Kidney tubule cell (primary cell): Measurements from ENCODE around the gene CORO2A.
A peak's percentile ranks its signal among the peaks of the same experiment; 100 is the strongest.

Experiments
- DNase-seq: peaks from one replicate; pipeline ENCODE4 v3.0.0-alpha.2; 2018; ENCODE audit warnings: low spot score

The CORO2A gene

GRCh38 chr9:98219364-98219716 is 26.9 kb upstream of the CORO2A start:
- DNase-seq, result no peak

GRCh38 chr9:98218562-98219363 is 26.3 kb upstream of the CORO2A start:
- DNase-seq, result no peak

DNA sequence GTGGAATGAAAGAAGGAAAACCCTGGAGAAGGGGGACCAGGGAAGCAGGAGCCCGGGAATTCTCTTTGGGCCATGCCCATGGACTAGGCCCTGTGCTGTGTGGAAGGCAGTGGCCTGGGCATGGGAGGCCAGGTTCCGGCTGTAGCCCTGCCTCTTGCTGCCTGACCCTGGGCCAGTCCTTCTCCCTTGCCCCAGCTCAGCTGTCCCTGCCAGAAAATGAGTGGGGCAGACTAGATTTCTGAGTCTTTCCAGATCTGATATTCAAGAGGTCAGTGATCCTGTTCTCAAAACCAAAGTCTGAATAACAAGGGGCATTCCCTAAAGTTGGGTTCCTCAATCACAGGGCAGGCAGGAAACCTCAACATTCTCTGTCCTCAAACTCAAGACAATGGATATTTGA is 24.8 kb upstream of the CORO2A start:
- no peak for DNase-seq

DNA sequence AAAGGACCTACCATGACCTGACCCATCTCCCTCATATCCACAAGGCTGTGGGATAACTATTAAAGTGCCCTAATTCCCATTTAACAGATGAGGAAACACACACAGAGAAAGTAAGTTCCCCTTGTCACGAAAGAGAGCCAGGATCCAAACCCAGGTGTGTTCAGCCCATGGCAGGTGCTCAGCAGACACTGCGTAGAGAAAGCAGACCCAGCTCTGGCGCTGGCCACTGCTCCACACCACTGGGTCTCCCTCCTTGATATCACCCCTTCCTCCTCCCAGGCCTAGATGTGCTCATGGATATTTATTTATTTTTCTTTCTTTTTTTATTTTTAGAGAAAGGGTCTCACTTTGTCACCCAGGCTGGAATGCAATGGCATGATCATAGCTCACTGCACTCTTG is 24.0 kb upstream of the CORO2A start:
- no peak for DNase-seq

- no peak for DNase-seq
Observed at GRCh38 chr9:98215821-98216220, 23.4 kb upstream of the CORO2A start.

DNA sequence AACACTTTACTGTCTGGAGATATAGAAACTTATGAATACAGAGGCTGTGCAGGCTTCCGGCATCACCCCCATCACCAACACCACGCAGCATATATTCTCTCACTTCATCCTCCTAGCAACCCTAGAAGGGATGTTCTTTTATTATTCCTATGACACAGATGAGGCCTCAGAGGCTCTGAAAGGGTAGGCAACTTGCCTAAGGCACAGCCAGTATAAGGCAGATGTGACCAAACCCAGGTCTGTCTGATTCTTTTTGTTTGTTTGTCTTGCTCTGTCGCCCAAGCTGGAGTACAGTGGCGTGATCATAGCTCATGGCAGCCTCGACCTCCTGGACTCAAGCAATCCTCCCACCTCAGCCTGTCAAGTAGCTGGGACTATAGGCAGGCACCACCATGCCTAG is 22.8 kb upstream of the CORO2A start:
- DNase-seq, result peak; percentile 56

- DNase-seq, result no peak
Observed at GRCh38 chr9:98214811-98215210, 22.4 kb upstream of the CORO2A start.

- DNase-seq, result no peak
Observed at GRCh38 chr9:98211260-98211659, 18.8 kb upstream of the CORO2A start.

DNA sequence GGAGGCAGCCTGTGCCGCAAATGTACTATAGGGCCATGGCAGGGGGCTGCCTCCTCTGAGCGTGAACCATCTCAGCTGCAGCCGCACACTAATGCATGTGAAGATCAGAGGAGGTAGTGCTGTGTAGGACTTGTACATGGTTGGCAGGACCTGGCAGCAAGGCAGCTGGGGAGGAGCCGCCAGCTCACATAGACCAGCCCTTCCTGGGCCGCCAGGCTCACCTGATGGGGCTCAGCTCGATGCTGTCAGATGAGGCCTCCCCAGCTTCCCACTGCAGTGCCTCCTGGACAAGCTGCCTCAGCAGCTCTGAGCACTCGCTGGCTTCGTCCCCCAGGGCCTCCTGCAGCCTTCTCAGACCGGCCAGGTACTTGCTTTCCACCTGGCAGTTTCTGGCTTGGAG is 18.0 kb upstream of the CORO2A start:
- no peak for DNase-seq

DNA sequence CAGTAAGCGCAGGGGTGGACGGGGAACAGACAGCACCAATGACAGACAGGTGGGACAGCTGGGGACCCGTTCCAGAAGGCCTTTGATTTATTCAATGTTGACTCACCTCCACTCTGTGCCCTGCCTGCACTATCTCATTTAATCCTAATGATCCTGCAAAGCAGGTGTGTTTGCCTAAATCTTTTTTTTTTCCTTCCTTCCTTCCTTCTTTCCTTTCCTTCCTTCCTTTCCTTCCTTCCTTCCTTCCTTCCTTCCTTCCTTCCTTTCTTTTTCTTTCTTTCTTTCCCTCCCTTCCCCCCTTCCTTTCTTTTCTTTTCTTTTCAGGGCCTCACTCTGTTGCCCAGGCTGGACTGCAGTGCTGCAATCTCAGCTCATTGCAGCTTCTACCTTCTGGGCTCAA is 17.1 kb upstream of the CORO2A start:
- no peak for DNase-seq

DNA sequence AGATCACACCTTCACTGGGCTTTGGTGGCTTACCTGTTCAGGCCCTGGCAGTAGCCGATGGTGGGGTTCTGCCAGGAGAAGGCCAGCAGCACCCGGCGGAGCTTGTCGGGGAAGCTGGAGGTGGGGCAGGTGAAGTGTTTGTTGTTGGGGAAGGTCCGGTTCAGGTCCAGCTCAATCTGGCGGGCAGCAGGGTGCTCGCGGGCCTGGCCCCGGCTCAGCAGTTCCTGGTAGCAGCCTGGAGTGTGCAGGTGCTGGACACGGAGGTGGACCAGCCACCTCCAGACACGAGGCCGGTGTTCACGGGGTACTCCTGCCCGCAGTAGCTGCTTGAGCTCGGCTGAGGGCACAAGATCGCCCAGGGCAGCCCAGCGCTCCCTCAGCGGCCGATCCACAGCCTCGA is 16.2 kb upstream of the CORO2A start:
- no peak for DNase-seq

DNA sequence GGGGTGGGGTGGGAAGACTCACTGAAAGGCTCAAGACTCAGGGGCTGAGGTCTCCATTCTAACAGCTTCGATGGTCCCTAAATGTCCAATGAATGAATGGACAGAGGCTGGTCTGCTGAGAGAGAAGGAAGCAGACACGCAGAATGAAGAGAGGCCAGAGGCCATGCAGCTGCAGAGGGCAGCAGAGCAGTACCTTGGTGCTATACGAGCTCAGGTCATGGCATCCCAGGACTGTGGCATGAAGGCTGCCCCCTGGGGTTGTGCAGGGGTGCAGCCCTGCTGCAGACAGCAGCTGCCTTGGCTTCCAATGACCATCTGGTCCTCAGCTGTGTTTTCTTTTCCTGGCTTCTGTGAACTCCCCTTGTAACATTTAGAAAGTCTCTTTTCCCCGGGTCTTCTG is 15.2 kb upstream of the CORO2A start:
- DNase-seq, result no peak

DNA sequence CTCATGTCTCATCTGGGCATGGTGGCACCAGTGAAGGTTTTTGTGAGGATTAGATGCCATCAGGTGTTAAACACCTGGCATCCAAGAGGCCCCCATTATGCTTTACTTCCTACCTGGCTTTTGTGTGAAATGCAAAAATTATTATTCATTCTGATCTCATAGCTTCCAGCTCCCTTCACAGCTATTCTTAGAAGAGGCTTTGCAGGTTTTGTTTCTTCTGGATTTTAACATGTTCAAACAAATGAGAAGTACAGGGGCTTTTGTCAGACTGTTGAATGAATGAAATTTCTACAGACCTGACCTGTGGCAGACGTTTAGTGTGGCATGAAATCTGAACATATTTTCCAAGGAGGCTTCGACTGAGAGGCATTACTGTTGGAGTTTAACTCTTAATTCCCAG is 14.3 kb upstream of the CORO2A start:
- DNase-seq, result no peak

DNA sequence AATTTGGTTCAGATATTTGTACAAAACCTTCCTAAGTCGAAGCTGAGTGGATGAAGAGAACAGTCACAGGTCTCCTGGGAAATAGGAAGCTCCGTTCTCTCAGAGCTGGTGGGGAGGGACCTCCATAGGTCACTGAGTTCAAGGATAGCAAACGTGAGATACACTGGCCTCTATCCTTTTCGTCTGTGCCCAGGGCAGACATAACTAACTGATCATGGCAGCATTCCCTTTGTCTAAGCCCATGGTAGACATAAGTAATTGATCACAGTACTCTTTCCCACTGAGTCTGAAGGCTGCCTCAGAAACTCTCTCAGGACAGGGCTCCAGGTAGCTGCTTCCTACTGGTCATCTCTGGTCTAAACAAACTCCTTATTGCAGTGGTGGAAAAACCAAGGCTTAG is 12.3 kb upstream of the CORO2A start:
- DNase-seq, result no peak

DNA sequence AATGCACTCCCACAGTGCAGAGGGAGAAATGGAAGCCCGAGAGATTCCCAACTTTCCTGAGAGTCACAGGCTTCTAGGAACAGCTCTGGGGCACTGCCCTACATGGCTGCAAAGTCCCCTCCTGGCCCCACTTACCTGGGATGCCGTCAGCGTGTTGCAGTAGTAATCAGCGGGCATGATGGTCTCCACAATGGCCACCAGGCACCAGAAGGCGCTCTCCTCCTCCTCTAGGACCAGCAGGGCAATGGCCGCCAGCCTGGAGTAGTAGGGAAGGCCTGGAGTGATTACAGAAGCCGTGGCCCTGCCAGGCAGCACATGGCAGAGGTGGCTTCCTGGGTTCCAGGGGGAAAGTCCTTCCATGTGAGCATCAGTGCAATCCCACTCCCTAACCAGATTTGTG is 10.7 kb upstream of the CORO2A start:
- no peak for DNase-seq

- no peak for DNase-seq
Observed at GRCh38 chr9:98202252-98202651, 9.8 kb upstream of the CORO2A start.

DNA sequence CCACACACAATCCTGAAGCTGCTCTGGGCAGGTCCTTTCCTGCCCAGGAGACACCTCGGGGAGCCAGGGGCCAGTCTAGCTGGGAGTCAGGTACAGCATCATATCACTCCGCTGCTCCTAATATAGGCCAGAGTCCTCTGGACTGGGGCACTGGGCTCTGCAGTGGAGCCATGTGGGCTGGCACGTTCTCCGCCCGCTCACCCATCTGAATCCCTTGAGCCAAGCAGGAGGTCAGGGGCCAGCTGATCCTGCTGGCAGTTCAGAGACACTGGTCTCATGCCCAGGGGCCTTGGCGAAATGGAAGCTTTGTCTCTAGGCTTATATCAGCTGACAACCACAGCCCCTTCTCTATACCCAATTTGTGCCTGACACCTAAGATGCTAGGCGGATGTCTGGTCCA is 9.3 kb upstream of the CORO2A start:
- DNase-seq, result no peak

DNA sequence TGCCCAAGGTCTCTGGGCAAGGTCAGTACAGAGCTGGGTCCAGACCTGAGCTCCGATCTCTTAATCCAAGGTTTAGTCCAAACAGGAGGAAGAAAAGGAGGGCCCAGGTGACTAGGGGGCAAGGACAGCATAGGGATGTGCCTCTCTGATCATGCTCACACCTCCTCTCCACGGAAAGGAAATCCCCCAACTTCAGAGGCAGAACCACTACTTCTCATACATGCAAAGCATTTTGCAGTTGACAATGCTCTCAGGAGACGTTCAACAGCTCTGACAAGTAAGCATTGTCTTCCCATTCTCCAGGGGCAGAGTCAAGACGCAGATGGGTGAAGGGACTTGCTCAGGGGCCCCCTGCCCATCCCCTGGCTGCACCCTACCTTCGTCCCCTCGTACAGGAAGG is 8.7 kb upstream of the CORO2A start:
- no peak for DNase-seq

DNA sequence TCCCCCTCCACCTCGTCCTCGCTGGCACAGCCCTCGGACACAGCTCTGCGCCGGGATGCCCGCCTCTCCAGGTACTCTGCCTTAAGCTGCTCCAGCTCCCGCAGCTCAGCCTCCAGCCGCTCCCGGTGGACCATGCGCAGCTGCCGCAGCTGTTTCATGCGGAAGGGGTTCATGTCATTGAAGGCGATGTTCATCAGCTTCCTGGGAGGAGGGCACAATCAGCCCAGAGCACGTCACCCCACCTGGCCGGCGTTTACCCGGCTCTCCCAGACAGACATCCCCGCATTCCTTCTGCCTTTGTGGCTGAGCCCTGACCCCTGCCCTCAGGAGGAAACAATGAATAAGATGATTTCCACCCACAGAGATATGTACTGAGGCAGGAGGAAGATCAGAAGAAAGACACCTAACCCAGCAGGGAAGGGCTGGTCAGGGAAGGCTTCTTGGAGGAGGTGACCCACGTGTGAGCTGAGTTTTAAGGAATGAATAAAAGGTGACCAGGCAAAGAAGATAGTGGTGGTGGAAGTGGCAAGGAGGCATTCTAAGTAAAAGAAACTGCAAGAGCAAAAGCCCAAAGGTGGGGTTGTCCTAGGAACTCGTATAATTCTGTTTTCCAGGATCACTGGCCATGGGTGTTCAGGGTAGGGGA is 7.1 kb upstream of the CORO2A start:
- DNase-seq, result no peak

- no peak for DNase-seq
Observed at GRCh38 chr9:98195671-98196070, 3.2 kb upstream of the CORO2A start.

- DNase-seq, result no peak
Observed at GRCh38 chr9:98193336-98193944, 1.0 kb upstream of the CORO2A start.

GRCh38 chr9:98191671-98192502 is 550 bp downstream of the CORO2A start:
- DNase-seq, result no peak

GRCh38 chr9:98191181-98191608 is 1.2 kb downstream of the CORO2A start:
- DNase-seq, result no peak
